BJ (cell line): ENCODE measurements around the gene PLIN1. TPM values are rescaled to one million over a fixed set of nuclear protein-coding genes. Genes with fewer than 3 reads are reported as not detected.

Source experiments
- CTCF ChIA-PET: fragments of 350-600 bp; formaldehyde crosslinking; extraction: SDS; loops from one replicate; lab custom pipeline; 2021; ENCODE audit warnings: antibody characterized with exemption, inconsistent platforms; lab: Yijun Ruan, JAX
- POLR2A ChIA-PET: fragments of 300-600 bp; sonication (Branson Sonifier 250); formaldehyde crosslinking; extraction: SDS; loops from one replicate; lab custom pipeline; 2021; ENCODE audit warnings: antibody characterized with exemption; lab: Charles Lee
- DNase-seq: peaks from one replicate; pipeline ENCODE4 v3.0.0-alpha.2; 2011; ENCODE audit warnings: low read depth
- H3K27me3 ChIP-seq: 2 replicates; pipeline ENCODE4 v1.6.0; 2011; ENCODE audit warnings: low read length; ENCODE audit not compliant: control insufficient read depth, insufficient read depth
- H3K36me3 ChIP-seq: 2 replicates; pipeline ENCODE4 v1.5.1; 2011; ENCODE audit warnings: low read length; ENCODE audit not compliant: control insufficient read depth, insufficient read depth
- H3K4me3 ChIP-seq: 2 replicates; pipeline ENCODE4 v1.5.1; 2011; ENCODE audit warnings: low read depth, mild to moderate bottlenecking, control low read depth, low read length
- CTCF ChIP-seq: IDR thresholded peaks from 2 replicates; pipeline ENCODE4 v1.5.1; 2011; ENCODE audit warnings: low read depth, mild to moderate bottlenecking, control low read depth, inconsistent platforms, low read length, moderate library complexity; ENCODE audit not compliant: insufficient read depth
- polyA plus RNA-seq: library from polyadenylated mRNA; depleted of rRNA; stranded (reverse); fragments of >200 nt; gene quantifications from 2 replicates; pipeline ENCODE4 v1.2.3, GENCODE V29; 2011

PLIN1 gene
- polyA plus RNA-seq, 1 experiment = 0.06 TPM

GRCh38 chr15:89714775-89715174, 35.6 kb upstream of the PLIN1 start:
- Histone ChIP-seq H3K36me3 (no peaks in the 10 kb centered on the region), H3K27me3 (peaks cover 6% of the 10 kb centered on the region), H3K4me3 (no peak overlapping the region)
- POLR2A ChIA-PET = no interaction called here
- TF ChIP-seq CTCF = no peak
- no peak for DNase-seq
- CTCF ChIA-PET = no interaction called here

GRCh38 chr15:89707577-89707976, 28.4 kb upstream of the PLIN1 start:
- CTCF ChIA-PET = no interaction called here
- no peaks in the 10 kb centered on the region for H3K36me3 ChIP-seq
- POLR2A ChIA-PET = no interaction called here

GRCh38 chr15:89704411-89704810, 25.2 kb upstream of the PLIN1 start:
- DNase-seq = no peak

More at GRCh38 chr15:89707577-89707976, 28.4 kb upstream of the PLIN1 start:
- Histone ChIP-seq H3K27me3 (peaks cover 12% of the 10 kb centered on the region), H3K4me3 (no peak overlapping the region)
- no peak for TF ChIP-seq CTCF
- no peak for DNase-seq

GRCh38 chr15:89695198-89695597, 16.0 kb upstream of the PLIN1 start:
- H3K27me3 ChIP-seq = peaks cover 2% of the 10 kb centered on the region
- POLR2A ChIA-PET = no interaction called here
- CTCF ChIA-PET = no interaction called here
- TF ChIP-seq CTCF = no peak
- DNase-seq = no peak
- no peak overlapping the region for H3K4me3 ChIP-seq
- no peaks in the 10 kb centered on the region for H3K36me3 ChIP-seq

More at GRCh38 chr15:89704411-89704810, 25.2 kb upstream of the PLIN1 start:
- no peaks in the 10 kb centered on the region for H3K36me3 ChIP-seq
- no peak overlapping the region for H3K4me3 ChIP-seq
- ChIA-PET CTCF (no interaction called here), POLR2A (no interaction called here)
- TF ChIP-seq CTCF = no peak
- H3K27me3 ChIP-seq = peaks cover 15% of the 10 kb centered on the region

GRCh38 chr15:89693696-89694095, 14.5 kb upstream of the PLIN1 start:
- H3K36me3 ChIP-seq = no peaks in the 10 kb centered on the region
- DNase-seq = no peak
- peaks cover 2% of the 10 kb centered on the region for H3K27me3 ChIP-seq
- POLR2A ChIA-PET = no interaction called here
- TF ChIP-seq CTCF = no peak
- H3K4me3 ChIP-seq = no peak overlapping the region
- CTCF ChIA-PET = no interaction called here
